GM19397 (cell line): ENCODE results near the gene TRIM47.

Experiments
- ATAC-seq: cut with Tn5 transposase; IDR thresholded peaks from one replicate; pipeline ENCODE4 v1.9.1; 2021; ENCODE audit warnings: mild to moderate bottlenecking, moderate library complexity; ENCODE audit not compliant: unreplicated experiment

Gene TRIM47

GRCh38 chr17:75878174-75878998 lies at the start of gene TRIM47:
Gene TRIM47 (minus strand): TSS chr17:75878581. CDS start chr17:75878548, 33 bp downstream.
- ATAC-seq: no peak

GRCh38 chr17:75927286-75927922 lies 49.0 kb upstream of the TRIM47 start:
- ATAC-seq: no peak

GRCh38 chr17:75926456-75926855 lies 48.1 kb upstream of the TRIM47 start:
- ATAC-seq: no peak

GRCh38 chr17:75925912-75926311 lies 47.5 kb upstream of the TRIM47 start:
- no peak for ATAC-seq

- no peak for ATAC-seq
Measured at GRCh38 chr17:75925103-75925502, 46.7 kb upstream of the TRIM47 start.

GRCh38 chr17:75922963-75923874 lies 44.8 kb upstream of the TRIM47 start:
- no peak for ATAC-seq

GRCh38 chr17:75922173-75922961 lies 44.0 kb upstream of the TRIM47 start:
- no peak for ATAC-seq

GRCh38 chr17:75921596-75921995 lies 43.2 kb upstream of the TRIM47 start:
- no peak for ATAC-seq

- ATAC-seq: no peak
Measured at GRCh38 chr17:75920045-75920560, 41.7 kb upstream of the TRIM47 start.

GRCh38 chr17:75919611-75920010 lies 41.2 kb upstream of the TRIM47 start:
- no peak for ATAC-seq

GRCh38 chr17:75917917-75918445 lies 39.6 kb upstream of the TRIM47 start:
- ATAC-seq: no peak

- no peak for ATAC-seq
Measured at GRCh38 chr17:75917141-75917916, 38.9 kb upstream of the TRIM47 start.

- ATAC-seq: no peak
Measured at GRCh38 chr17:75915268-75915667, 36.9 kb upstream of the TRIM47 start.

GRCh38 chr17:75914643-75915267 lies 36.4 kb upstream of the TRIM47 start:
- ATAC-seq: no peak

GRCh38 chr17:75913537-75914210 lies 35.3 kb upstream of the TRIM47 start:
- ATAC-seq: no peak

- no peak for ATAC-seq
Measured at GRCh38 chr17:75910699-75911098, 32.3 kb upstream of the TRIM47 start.

GRCh38 chr17:75909812-75910274 lies 31.5 kb upstream of the TRIM47 start:
- no peak for ATAC-seq
